ENCODE results near the gene AUH. TPM values are rescaled to one million over a fixed set of nuclear protein-coding genes. Genes with fewer than 3 reads are reported as not detected.

The AUH gene
- total RNA-seq, 1 donor from 2014 or later: 14.6 TPM

GRCh38 chr9:91364702-91365101 lies 3.0 kb upstream of the AUH start:
- peaks cover 18% of the 10 kb centered on the region for H3K4me1 Mint-ChIP-seq (ENCODE audit: unreplicated experiment)
- peaks cover 9% of the 10 kb centered on the region for H3K9me3 Mint-ChIP-seq (ENCODE audit: unreplicated experiment)
- DNase-seq (ENCODE audit: extremely low spot score, unreplicated experiment): no peak
- no peak for TF ChIP-seq CTCF (IDR thresholded peaks at IDR 0.05)
- H3K4me3 Mint-ChIP-seq (ENCODE audit: unreplicated experiment): no peak overlapping the region
- H3K27ac Mint-ChIP-seq (ENCODE audit: unreplicated experiment): no peak overlapping the region
- peaks cover 2% of the 10 kb centered on the region for H3K27me3 Mint-ChIP-seq (ENCODE audit: unreplicated experiment)
- H3K36me3 Mint-ChIP-seq (ENCODE audit: unreplicated experiment): no peaks in the 10 kb centered on the region

- H3K27ac Mint-ChIP-seq (ENCODE audit: unreplicated experiment): no peak overlapping the region
- H3K9me3 Mint-ChIP-seq (ENCODE audit: unreplicated experiment): peaks cover 9% of the 10 kb centered on the region
- peaks cover 25% of the 10 kb centered on the region for H3K4me1 Mint-ChIP-seq (ENCODE audit: unreplicated experiment)
- no peak overlapping the region for H3K4me3 Mint-ChIP-seq (ENCODE audit: unreplicated experiment)
- H3K36me3 Mint-ChIP-seq (ENCODE audit: unreplicated experiment): no peaks in the 10 kb centered on the region
- H3K27me3 Mint-ChIP-seq (ENCODE audit: unreplicated experiment): peaks cover 2% of the 10 kb centered on the region
- no peak for DNase-seq (ENCODE audit: extremely low spot score, unreplicated experiment)
- no peak for TF ChIP-seq CTCF (IDR thresholded peaks at IDR 0.05)
Measured at GRCh38 chr9:91364005-91364404, 2.3 kb upstream of the AUH start.

- H3K4me3 Mint-ChIP-seq (ENCODE audit: unreplicated experiment): peak overlapping the region; percentile 81
- no peaks in the 10 kb centered on the region for H3K9me3 Mint-ChIP-seq (ENCODE audit: unreplicated experiment)
- H3K4me1 Mint-ChIP-seq (ENCODE audit: unreplicated experiment): peaks cover 31% of the 10 kb centered on the region
- peak overlapping the region; percentile 80 for H3K27ac Mint-ChIP-seq (ENCODE audit: unreplicated experiment)
- DNase-seq (ENCODE audit: extremely low spot score, unreplicated experiment): no peak
- TF ChIP-seq CTCF (IDR thresholded peaks at IDR 0.05): no peak
- no peaks in the 10 kb centered on the region for H3K27me3 Mint-ChIP-seq (ENCODE audit: unreplicated experiment)
- no peaks in the 10 kb centered on the region for H3K36me3 Mint-ChIP-seq (ENCODE audit: unreplicated experiment)
Measured at GRCh38 chr9:91362051-91362611, 413 bp upstream of the AUH start.

- no peak for DNase-seq (ENCODE audit: extremely low spot score, unreplicated experiment)
- no peaks in the 10 kb centered on the region for H3K27me3 Mint-ChIP-seq (ENCODE audit: unreplicated experiment)
- TF ChIP-seq CTCF (IDR thresholded peaks at IDR 0.05): no peak
- H3K36me3 Mint-ChIP-seq (ENCODE audit: unreplicated experiment): peaks cover 11% of the 10 kb centered on the region
- H3K4me1 Mint-ChIP-seq (ENCODE audit: unreplicated experiment): peaks cover 31% of the 10 kb centered on the region
- no peaks in the 10 kb centered on the region for H3K9me3 Mint-ChIP-seq (ENCODE audit: unreplicated experiment)
- peak overlapping the region; percentile 88 for H3K27ac Mint-ChIP-seq (ENCODE audit: unreplicated experiment)
- peak overlapping the region; percentile 94 for H3K4me3 Mint-ChIP-seq (ENCODE audit: unreplicated experiment)
Measured at GRCh38 chr9:91360551-91361290, 997 bp downstream of the AUH start.

GRCh38 chr9:91359734-91360470 lies 1.8 kb downstream of the AUH start:
- no peak for TF ChIP-seq CTCF (IDR thresholded peaks at IDR 0.05)
- peaks cover 17% of the 10 kb centered on the region for H3K36me3 Mint-ChIP-seq (ENCODE audit: unreplicated experiment)
- DNase-seq (ENCODE audit: extremely low spot score, unreplicated experiment): no peak
- H3K27me3 Mint-ChIP-seq (ENCODE audit: unreplicated experiment): no peaks in the 10 kb centered on the region
- no peaks in the 10 kb centered on the region for H3K9me3 Mint-ChIP-seq (ENCODE audit: unreplicated experiment)
- peaks cover 31% of the 10 kb centered on the region for H3K4me1 Mint-ChIP-seq (ENCODE audit: unreplicated experiment)
- H3K27ac Mint-ChIP-seq (ENCODE audit: unreplicated experiment): no peak overlapping the region
- peak overlapping the region; percentile 94 for H3K4me3 Mint-ChIP-seq (ENCODE audit: unreplicated experiment)
